Measurements from ENCODE around the gene ERLEC1.
A peak's percentile ranks its signal among the peaks of the same experiment; 100 is the strongest.

- peak; percentile 37 for TF ChIP-seq CTCF (IDR thresholded peaks at IDR 0.05; ENCODE audit: insufficient read depth, low read depth, low read length)
- no peak for TF ChIP-seq EZH2 (IDR thresholded peaks at IDR 0.05; ENCODE audit: insufficient read depth, low read length)
Measured at GRCh38 chr2:53740170-53740569, 46.7 kb upstream of the ERLEC1 start.

Data from astrocyte (in vitro differentiated cells and primary cell).